Thymus (tissue), 11 donors: Measurements from ENCODE around the gene MOB3C. TPM values are rescaled to one million over a fixed set of nuclear protein-coding genes. Genes with fewer than 3 reads are reported as not detected.

Source experiments
- DNase-seq, 9 donors: peaks; one replicate each; pipeline ENCODE4 v3.0.0-alpha.2; 2013; ENCODE audit warnings: low spot score in 9 of 9, low read depth in 6 of 9, missing footprints in 1 of 9
- H3K27ac ChIP-seq, 2 donors: one replicate each; pipeline ENCODE4 v1.5.1; 2013; ENCODE audit warnings: control low read depth in 1 of 2, low read depth in 1 of 2, low read length in 1 of 2, mild to moderate bottlenecking in 1 of 2, moderate library complexity in 1 of 2
- H3K27me3 ChIP-seq, 2 donors: one replicate each; pipeline ENCODE4 v1.5.1; 2013; ENCODE audit warnings: low read length in 1 of 2; ENCODE audit not compliant: control insufficient read depth in 2 of 2, insufficient read depth in 1 of 2
- H3K36me3 ChIP-seq, 2 donors: one replicate each; pipeline ENCODE4 v1.5.1; 2013; ENCODE audit warnings: low read length in 1 of 2, mild to moderate bottlenecking in 1 of 2, moderate library complexity in 1 of 2; ENCODE audit not compliant: control insufficient read depth in 2 of 2, insufficient read depth in 2 of 2
- H3K4me1 ChIP-seq, 2 donors: one replicate each; pipeline ENCODE4 v1.5.1; 2013; ENCODE audit warnings: low read length in 2 of 2; ENCODE audit not compliant: control insufficient read depth in 2 of 2, insufficient read depth in 2 of 2
- H3K4me3 ChIP-seq, 2 donors: one replicate each; pipeline ENCODE4 v1.5.1; 2013; ENCODE audit warnings: low read length in 2 of 2, control low read depth in 1 of 2, mild to moderate bottlenecking in 1 of 2
- H3K9me3 ChIP-seq, 2 donors: one replicate each; pipeline ENCODE4 v1.5.1; 2013; ENCODE audit warnings: low read length in 1 of 2, mild to moderate bottlenecking in 1 of 2; ENCODE audit not compliant: control insufficient read depth in 2 of 2, insufficient read depth in 1 of 2
- WGBS: extraction: QIAGEN DNeasy Blood & Tissue Kit; methylation state at CpG from one replicate; pipeline ENCODE4 v1.1.7; 2013; 5-methylcytosine and 5-hydroxymethylcytosine counted together
- polyA plus RNA-seq: library from polyadenylated mRNA; stranded (reverse); fragments of 200-250 nt; gene quantifications from one replicate; pipeline ENCODE4 v1.2.3, GENCODE V29; 2013
- total RNA-seq: library from RNA; stranded (reverse); fragments of 120-200 nt; gene quantifications from one replicate; pipeline ENCODE4 v1.2.4, GENCODE V29; 2013
- donor health status: healthy.

The MOB3C gene
- total and polyA plus RNA-seq, 2 donors, result 7.5 to 16.2 TPM

- Histone ChIP-seq H3K36me3 (no peaks in the 10 kb centered on the region), H3K27me3 (no peaks in the 10 kb centered on the region)
- 95% methylated on average over 4 of the region's 4 CpGs for WGBS
These were observed 7.4 kb upstream of the MOB3C start for GRCh38 chr1:46623743-46624644.

GRCh38 chr1:46622344-46622743 lies 5.7 kb upstream of the MOB3C start:
- 87% methylated on average over 3 of the region's 3 CpGs for WGBS
- Histone ChIP-seq H3K4me1 (peaks cover 0 to 1% of the 10 kb centered on the region in 2 donors), H3K27me3 (peaks cover 0 to 2% of the 10 kb centered on the region in 2 donors), H3K36me3 (no peaks in the 10 kb centered on the region), H3K4me3 (no peak overlapping the region), H3K27ac (no peak overlapping the region), H3K9me3 (no peaks in the 10 kb centered on the region)
- peak in 1 of 9 donors; percentile 43 for DNase-seq

More at GRCh38 chr1:46623743-46624644, 7.4 kb upstream of the MOB3C start:
- Histone ChIP-seq H3K27ac (no peak overlapping the region), H3K4me1 (no peaks in the 10 kb centered on the region), H3K4me3 (no peak overlapping the region), H3K9me3 (no peaks in the 10 kb centered on the region)
- no peak for DNase-seq

- no peak for DNase-seq
- no peak overlapping the region for H3K27ac ChIP-seq
- 95% methylated on average over 7 of the region's 7 CpGs for WGBS
- H3K4me3 ChIP-seq, result no peak overlapping the region
- no peaks in the 10 kb centered on the region for H3K9me3 ChIP-seq
- peaks cover 4 to 6% of the 10 kb centered on the region in 2 donors for H3K4me1 ChIP-seq
- no peaks in the 10 kb centered on the region for H3K36me3 ChIP-seq
- peaks cover 0 to 4% of the 10 kb centered on the region in 2 donors for H3K27me3 ChIP-seq
These were observed 5.3 kb upstream of the MOB3C start for GRCh38 chr1:46621930-46622329.

GRCh38 chr1:46619656-46620258 lies 3.1 kb upstream of the MOB3C start:
- WGBS, result 98% methylated on average over 5 of the region's 5 CpGs
- no peaks in the 10 kb centered on the region for H3K9me3 ChIP-seq
- no peaks in the 10 kb centered on the region for H3K36me3 ChIP-seq
- H3K4me1 ChIP-seq, result peaks cover 20 to 23% of the 10 kb centered on the region in 2 donors
- no peak overlapping the region for H3K27ac ChIP-seq
- peaks cover 0 to 4% of the 10 kb centered on the region in 2 donors for H3K27me3 ChIP-seq
- H3K4me3 ChIP-seq, result no peak overlapping the region
- no peak for DNase-seq

GRCh38 chr1:46618754-46619415 lies 2.3 kb upstream of the MOB3C start:
- Histone ChIP-seq H3K9me3 (no peaks in the 10 kb centered on the region), H3K4me1 (peaks cover 28 to 32% of the 10 kb centered on the region in 2 donors), H3K36me3 (no peaks in the 10 kb centered on the region), H3K27ac (no peak overlapping the region), H3K4me3 (no peak overlapping the region), H3K27me3 (peaks cover 0 to 4% of the 10 kb centered on the region in 2 donors)
- DNase-seq, result no peak
- 93% methylated on average over 4 of the region's 4 CpGs for WGBS

GRCh38 chr1:46617833-46618232 lies 1.2 kb upstream of the MOB3C start:
- H3K4me3 ChIP-seq, result no peak overlapping the region
- H3K27ac ChIP-seq, result no peak overlapping the region
- H3K4me1 ChIP-seq, result peaks cover 37 to 42% of the 10 kb centered on the region in 2 donors
- no peak for DNase-seq
- WGBS, result 99% methylated on average over 3 of the region's 3 CpGs
- no peaks in the 10 kb centered on the region for H3K9me3 ChIP-seq
- H3K27me3 ChIP-seq, result peaks cover 0 to 4% of the 10 kb centered on the region in 2 donors
- H3K36me3 ChIP-seq, result no peaks in the 10 kb centered on the region

- peaks cover 0 to 4% of the 10 kb centered on the region in 2 donors for H3K27me3 ChIP-seq
- H3K36me3 ChIP-seq, result no peaks in the 10 kb centered on the region
- H3K27ac ChIP-seq, result peak overlapping the region in 1 of 2 donors; percentile 93
- no peak for DNase-seq
- peak overlapping the region; percentile 87 to 92 for H3K4me3 ChIP-seq
- H3K9me3 ChIP-seq, result no peaks in the 10 kb centered on the region
- peaks cover 39 to 45% of the 10 kb centered on the region in 2 donors for H3K4me1 ChIP-seq
- 60% methylated on average over 10 of the region's 10 CpGs for WGBS
These were observed 643 bp upstream of the MOB3C start for GRCh38 chr1:46617108-46617800.

- peaks cover 41 to 55% of the 10 kb centered on the region in 2 donors for H3K4me1 ChIP-seq
- H3K36me3 ChIP-seq, result peaks cover 0 to 10% of the 10 kb centered on the region in 2 donors
- H3K4me3 ChIP-seq, result peak overlapping the region; percentile 87 to 92
- peak in 1 of 9 donors; percentile 31 for DNase-seq
- WGBS, result 83% methylated on average over 3 of the region's 3 CpGs
- H3K9me3 ChIP-seq, result no peaks in the 10 kb centered on the region
- peak overlapping the region in 1 of 2 donors; percentile 40 for H3K27ac ChIP-seq
- H3K27me3 ChIP-seq, result peaks cover 0 to 4% of the 10 kb centered on the region in 2 donors
These were observed 876 bp downstream of the MOB3C start for GRCh38 chr1:46615735-46616134.
